K562 (cell line): ENCODE measurements around the gene SCAP. TPM values are rescaled to one million over a fixed set of nuclear protein-coding genes. Genes with fewer than 3 reads are reported as not detected.
A peak's percentile ranks its signal among the peaks of the same experiment; 100 is the strongest.

Source experiments
- ARID4B ChIP-seq: sonication (generic); formaldehyde crosslinking; IDR thresholded peaks from 2 replicates; pipeline ENCODE4 v1.8.0; 2022; ENCODE audit warnings: mild to moderate bottlenecking, missing genetic modification reagents
- CHD7 ChIP-seq: fragments of 200-600 bp; sonication (generic); IDR thresholded peaks from one replicate; pipeline ENCODE4 v1.6.1; 2012; ENCODE audit warnings: mild to moderate bottlenecking, low read depth, low read length, inconsistent platforms
- RAD21 ChIP-seq, 2 experiments: fragments of 250-450 bp in 1 of 2; fragments of 450-650 bp in 1 of 2; sonication (Bioruptor Pico) in 1 of 2; formaldehyde crosslinking in 1 of 2; IDR thresholded peaks in 1 of 2; conservative IDR thresholded peaks in 1 of 2; 2 replicates each; pipeline versions ENCODE4 v1.4.0 to v1.8.0; 2020 to 2022; ENCODE audit warnings: mild to moderate bottlenecking in 2 of 2, moderate library complexity in 1 of 2
- TAF7 ChIP-seq: fragments of 450-650 bp; IDR thresholded peaks from 2 replicates; pipeline ENCODE4 v1.6.1; 2016; ENCODE audit warnings: missing genetic modification characterization, missing compliant biosample characterization
- ZMIZ1 ChIP-seq, 2 experiments: fragments of 150-350 bp in 1 of 2; IDR thresholded peaks; 2 replicates each; pipeline ENCODE4 v1.6.1; 2012 to 2016; ENCODE audit warnings: low read depth in 2 of 2, low read length in 2 of 2, mild to moderate bottlenecking in 1 of 2, moderate library complexity in 1 of 2
- ZNF699 ChIP-seq: fragments of 250-450 bp; sonication (Bioruptor Pico); IDR thresholded peaks from 2 replicates; pipeline ENCODE4 v1.8.0; 2021; ENCODE audit warnings: mild to moderate bottlenecking, moderate library complexity; ENCODE audit not compliant: insufficient replicate concordance
- polyA plus RNA-seq, 8 experiments: library from polyadenylated mRNA; depleted of rRNA in 4 of 8; stranded (reverse) in 5 of 8; unstranded in 3 of 8; fragments of >200 nt; fragmentation: Nextera tagmentation in 2 of 8; fragmentation: Illumina TruSeq in 1 of 8; extraction: Ambion mirVana in 2 of 8; extraction: Trizol in 1 of 8; gene quantifications; 2 replicates each; pipeline versions ENCODE4 v1.2.1 to v1.2.3, GENCODE V29; 2011 to 2014; ENCODE audit warnings: inconsistent platforms in 1 of 8, missing spikeins in 1 of 8
- total RNA-seq, 7 experiments: library from RNA; depleted of rRNA in 6 of 7; stranded (reverse); fragments of >200 nt in 6 of 7; fragmentation: Illumina TruSeq in 2 of 7; extraction: Trizol in 2 of 7; gene quantifications; 2 replicates each; pipeline versions ENCODE4 v1.2.1 to v1.2.3, GENCODE V29; 2011 to 2021; ENCODE audit warnings: low replicate concordance in 1 of 7

The SCAP gene
- total and polyA plus RNA-seq, 9 of the 15 experiments (the other 6 are each of a cell fraction or from before 2014, with no cell fraction given), result 2.6 to 104 (median 37.8) TPM

- TF ChIP-seq ZMIZ1 (IDR thresholded peaks at IDR 0.05; ENCODE audit: low read depth in 2 of 2, low read length in 2 of 2) (no peak), ARID4B (CRISPR knock-in tag) (0 out of 2 replicates have a peak, but pooled peaks have one; percentile 27), RAD21 (CRISPR knock-in tag; conservative IDR thresholded peaks at IDR 0.05 in 1 of 2, IDR thresholded peaks at IDR 0.05 in 1 of 2) (0 out of 4 replicates have a peak, but pooled peaks of 1 of the 2 experiments have one; percentile 19), ZNF699 (CRISPR knock-in tag) (no peak), CHD7 (no peak), TAF7 (tag) (no peak)
These were observed 69.0 kb downstream of the SCAP start (continued) for GRCh38 chr3:47406762-47407149.
